Measurements from ENCODE around the gene GNB3.

Gene GNB3

DNA sequence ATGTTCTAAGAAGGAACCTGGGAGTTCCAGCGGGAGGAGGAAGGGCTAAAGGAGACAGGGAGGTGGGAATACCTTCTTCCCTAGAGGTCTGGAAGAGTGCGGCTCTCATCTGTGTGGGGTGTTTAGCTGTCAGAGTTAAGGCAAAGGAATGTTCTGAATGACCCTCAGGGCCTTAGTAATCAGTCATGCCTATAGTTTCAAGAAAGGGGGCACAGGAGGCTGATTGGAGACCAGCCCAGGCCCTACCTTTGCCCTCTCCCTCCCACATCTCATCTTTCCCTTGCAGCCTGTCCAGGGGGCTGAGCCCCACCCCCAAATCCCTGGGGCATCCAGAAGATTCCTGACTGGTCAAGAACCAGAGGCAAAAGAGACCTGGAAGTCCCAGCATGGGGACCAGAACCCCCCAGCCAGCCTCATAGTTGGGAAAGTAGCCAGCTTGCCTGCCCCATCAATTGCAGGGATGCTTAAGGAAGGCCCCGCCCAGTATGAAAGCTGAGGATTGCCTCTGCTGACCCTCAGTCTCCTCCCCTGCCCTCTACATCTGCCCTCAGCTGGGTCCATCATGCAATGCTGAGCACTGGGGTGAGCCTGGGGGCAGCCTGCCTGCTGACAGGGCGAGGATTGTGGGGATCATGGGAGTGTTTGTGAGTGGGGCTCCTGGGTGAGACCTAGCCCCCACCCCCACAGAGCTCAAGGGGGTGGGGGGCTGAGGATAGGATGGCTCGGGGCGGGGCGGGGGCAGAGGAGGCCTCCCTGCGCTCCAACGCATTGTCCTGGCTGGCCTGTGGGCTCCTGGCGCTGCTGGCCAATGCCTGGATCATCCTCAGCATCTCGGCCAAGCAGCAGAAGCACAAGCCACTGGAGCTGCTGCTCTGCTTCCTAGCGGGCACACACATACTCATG, 17.3 kb upstream of the GNB3 start:
- DNase-seq (ENCODE audit: low read depth in 2 of 2): no peak

DNA sequence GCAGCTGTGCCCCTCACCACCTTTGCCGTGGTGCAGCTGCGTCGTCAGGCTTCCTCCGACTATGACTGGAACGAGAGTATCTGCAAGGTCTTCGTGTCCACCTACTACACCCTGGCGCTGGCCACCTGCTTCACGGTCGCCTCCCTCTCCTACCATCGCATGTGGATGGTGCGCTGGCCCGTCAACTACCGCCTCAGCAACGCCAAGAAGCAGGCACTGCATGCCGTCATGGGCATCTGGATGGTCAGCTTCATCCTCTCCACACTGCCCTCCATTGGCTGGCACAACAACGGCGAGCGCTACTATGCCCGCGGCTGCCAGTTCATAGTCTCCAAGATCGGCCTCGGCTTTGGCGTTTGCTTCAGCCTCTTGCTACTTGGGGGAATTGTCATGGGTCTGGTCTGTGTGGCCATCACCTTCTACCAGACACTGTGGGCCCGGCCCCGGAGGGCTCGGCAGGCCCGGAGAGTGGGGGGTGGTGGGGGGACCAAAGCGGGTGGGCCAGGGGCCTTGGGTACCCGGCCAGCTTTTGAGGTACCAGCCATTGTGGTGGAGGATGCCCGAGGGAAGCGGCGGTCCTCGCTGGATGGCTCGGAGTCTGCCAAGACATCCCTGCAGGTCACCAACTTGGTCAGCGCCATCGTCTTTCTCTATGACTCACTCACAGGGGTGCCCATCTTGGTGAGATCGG, 16.5 kb upstream of the GNB3 start:
- DNase-seq (ENCODE audit: low read depth in 2 of 2): no peak

DNA sequence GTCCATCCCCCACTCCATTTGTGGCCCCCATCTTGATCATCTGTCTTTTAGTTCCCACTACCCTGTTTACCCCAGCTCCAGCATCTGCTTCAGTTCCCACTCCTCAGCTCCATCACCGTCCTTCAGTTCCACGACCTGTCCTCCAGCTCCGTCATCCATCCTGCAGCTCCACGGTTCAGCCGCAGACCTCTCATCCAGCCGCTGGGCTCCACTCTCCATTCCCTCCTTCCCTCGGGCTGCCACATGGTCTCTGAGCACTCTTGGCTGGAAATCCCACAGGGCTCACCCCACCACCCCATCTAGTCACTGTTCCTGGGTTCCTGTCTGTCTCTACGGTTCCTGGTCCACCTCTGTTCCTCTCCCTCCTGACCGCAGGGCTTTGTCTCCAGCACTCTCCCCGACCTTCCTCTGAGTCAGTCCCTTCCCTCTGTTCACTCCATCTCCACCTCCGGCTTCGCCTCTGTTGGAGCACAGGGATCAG, 15.8 kb upstream of the GNB3 start:
- no peak for DNase-seq (ENCODE audit: low read depth in 2 of 2)

DNA sequence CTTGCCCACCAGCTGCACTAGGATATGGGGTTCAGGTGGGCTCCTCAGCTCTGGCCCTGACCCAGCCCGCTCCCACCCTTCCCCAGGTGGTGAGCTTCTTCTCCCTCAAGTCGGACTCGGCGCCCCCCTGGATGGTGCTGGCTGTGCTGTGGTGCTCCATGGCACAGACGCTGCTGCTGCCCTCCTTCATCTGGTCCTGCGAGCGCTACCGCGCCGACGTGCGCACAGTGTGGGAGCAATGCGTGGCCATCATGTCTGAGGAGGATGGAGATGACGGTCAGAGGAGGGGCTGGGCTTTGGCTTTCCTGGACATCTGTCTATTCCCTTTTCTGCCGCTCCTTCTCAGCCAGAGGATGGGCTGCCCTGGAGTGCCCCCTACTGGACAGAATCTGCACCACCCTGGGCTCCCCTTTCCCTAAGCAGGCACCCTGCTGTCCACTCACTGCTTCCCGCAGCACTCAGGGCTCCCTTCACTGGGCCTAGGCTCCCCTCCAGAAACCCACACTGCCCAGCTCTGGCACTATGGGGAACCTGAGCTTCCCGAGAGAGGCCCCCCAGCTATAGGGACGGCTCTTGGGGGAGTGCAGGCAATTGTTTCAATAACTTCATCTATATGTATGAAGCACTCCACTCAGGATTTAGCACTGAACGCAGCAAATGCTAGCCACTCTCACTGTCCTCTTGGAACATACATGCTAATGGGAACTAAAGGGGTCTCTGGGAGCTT, 15.2 kb upstream of the GNB3 start:
- peak; percentile 62 to 80 for DNase-seq (ENCODE audit: low read depth in 2 of 2)

DNA sequence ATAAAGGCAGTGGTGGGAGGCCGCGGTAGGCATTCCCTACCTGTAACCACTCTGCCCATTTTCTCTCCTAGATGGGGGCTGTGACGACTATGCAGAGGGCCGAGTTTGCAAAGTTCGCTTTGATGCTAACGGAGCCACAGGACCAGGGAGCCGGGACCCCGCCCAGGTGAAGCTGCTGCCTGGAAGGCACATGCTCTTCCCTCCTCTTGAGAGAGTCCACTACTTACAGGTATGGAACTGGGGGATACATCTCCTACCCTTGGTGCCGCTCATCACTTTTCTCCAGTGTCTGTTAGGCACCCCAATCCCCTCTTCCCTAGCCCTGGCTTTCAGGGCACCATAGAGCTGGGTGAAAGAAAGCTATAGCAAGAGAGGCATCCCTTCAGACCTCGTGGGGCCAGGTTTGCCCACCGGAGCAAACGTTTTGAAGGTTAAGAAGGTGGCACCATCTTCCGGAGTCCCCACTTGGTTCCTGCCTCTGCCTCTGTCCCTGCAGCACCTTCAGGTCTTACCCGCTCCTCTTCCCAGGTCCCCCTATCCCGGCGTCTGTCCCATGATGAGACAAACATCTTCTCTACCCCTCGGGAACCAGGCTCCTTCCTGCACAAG, 14.5 kb upstream of the GNB3 start:
- no peak for DNase-seq (ENCODE audit: low read depth in 2 of 2)

DNA sequence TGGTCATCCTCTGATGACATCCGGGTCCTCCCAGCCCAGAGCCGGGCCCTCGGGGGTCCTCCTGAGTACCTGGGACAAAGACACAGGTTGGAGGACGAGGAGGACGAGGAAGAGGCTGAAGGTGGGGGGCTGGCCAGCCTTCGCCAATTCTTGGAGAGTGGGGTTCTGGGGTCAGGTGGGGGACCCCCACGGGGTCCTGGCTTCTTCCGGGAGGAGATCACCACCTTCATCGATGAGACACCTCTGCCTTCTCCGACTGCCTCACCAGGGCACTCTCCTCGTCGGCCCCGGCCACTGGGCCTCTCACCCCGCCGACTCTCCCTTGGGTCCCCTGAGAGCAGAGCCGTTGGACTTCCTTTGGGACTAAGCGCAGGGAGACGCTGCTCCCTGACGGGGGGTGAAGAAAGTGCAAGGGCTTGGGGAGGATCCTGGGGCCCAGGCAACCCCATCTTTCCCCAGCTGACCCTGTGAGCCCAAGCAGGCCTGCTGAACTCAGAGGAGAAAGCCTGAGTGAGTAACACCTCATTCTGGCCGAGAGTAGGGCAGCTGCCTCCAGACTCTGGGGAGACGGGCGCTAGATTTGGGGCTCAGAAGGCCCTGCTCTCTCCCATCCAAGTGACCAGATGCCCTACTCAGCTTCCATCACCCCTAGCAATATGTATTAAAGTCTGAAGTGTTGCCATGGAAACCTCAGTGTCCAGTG, 13.8 kb upstream of the GNB3 start:
- DNase-seq (ENCODE audit: low read depth in 2 of 2): no peak

DNA sequence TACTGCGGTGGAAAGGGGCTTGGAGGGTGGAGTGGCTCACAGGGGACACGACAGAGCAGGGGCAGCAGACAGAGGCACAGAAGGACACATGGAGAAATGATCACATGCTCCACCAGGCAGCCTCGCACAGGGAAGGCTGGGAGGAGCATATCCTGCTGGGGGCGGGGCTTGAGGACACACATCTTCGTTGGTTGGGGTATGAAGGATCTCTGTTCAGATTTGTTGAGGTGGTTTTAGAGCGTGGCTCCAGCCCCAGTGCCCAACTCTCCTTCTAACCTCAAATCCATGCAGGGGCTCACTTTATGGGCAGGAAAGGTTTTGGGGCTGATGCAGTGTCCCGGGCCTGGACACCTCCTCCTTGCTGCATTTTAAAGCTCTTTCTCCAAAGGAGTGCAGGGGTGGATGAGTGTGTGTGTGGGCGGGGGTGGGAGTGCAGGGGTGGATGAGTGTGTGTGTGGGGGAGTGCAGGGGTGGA, 13.3 kb upstream of the GNB3 start:
- DNase-seq (ENCODE audit: low read depth in 2 of 2): peak; percentile 33 to 57

DNA sequence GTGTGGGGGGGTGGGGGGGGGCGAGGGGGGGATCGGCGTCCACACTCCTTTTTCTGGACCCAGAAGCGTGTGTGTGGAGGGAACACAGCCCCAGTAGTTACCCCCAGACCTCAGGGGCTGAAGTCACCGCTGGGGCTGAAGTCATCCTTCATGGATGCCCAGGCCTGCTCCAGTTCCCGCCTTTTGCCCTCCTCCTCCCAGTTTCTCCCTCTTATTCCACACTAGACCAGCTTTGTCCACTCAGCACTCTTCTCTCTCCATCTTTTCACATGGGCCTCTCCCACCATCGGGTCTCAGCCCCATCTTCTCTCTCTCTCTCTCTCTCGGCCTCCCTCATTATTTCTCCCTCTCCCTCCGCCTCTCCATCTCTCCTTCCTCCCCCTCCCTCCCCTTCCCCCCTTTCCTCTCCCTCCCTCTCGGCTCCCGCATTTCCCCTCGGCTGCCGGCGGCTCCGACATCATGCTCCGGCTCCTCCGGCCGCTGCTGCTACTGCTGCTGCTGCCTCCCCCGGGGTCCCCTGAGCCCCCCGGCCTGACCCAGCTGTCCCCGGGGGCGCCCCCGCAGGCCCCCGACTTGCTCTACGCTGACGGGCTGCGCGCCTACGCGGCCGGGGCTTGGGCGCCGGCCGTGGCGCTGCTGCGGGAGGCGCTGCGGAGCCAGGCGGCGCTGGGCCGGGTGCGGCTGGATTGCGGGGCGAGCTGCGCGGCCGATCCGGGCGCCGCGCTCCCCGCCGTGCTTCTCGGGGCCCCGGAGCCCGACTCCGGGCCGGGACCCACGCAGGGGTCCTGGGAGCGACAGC, 12.5 kb upstream of the GNB3 start, which contains the start of gene P3H3:
TSS of gene P3H3 (plus strand) at position 426 of the 799 bp plus-strand sequence. CDS start at position 460, 34 bp downstream.
- no peak for DNase-seq (ENCODE audit: low read depth in 2 of 2)

DNA sequence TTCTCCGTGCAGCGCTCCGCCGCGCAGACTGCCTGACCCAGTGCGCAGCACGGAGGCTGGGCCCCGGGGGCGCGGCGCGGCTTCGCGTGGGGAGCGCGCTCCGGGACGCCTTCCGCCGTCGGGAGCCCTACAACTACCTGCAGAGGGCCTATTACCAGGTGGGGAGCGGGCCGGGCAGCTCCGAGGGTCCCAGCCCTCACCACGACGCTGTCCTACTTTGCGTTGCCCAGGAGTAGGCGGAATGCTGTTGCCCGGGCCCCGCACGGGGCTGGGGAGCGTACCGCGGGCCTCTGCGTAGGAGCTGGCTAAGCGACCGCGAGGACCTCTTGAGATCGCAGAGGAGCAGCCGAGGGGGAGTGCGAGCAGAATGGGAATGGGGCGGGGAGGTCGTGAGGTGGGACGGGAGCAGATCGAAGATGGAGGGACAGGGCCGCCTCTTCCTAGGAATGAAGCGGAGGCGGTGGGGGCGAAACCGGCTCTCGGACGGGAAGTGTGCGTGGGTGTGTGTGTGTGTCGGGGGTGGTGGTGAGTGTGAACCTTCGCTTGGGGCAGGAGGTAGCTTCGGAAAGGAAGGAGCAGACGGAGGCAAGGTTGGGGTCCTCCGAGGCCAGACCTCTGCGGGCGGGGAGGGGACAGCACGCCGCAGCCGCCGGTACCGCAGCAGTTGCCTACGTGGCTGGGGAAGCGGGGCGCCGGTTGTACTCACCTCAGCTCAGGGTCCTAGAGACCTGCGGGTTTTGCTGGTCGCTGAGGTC, 11.8 kb upstream of the GNB3 start:
- no peak for DNase-seq (ENCODE audit: low read depth in 2 of 2)

DNA sequence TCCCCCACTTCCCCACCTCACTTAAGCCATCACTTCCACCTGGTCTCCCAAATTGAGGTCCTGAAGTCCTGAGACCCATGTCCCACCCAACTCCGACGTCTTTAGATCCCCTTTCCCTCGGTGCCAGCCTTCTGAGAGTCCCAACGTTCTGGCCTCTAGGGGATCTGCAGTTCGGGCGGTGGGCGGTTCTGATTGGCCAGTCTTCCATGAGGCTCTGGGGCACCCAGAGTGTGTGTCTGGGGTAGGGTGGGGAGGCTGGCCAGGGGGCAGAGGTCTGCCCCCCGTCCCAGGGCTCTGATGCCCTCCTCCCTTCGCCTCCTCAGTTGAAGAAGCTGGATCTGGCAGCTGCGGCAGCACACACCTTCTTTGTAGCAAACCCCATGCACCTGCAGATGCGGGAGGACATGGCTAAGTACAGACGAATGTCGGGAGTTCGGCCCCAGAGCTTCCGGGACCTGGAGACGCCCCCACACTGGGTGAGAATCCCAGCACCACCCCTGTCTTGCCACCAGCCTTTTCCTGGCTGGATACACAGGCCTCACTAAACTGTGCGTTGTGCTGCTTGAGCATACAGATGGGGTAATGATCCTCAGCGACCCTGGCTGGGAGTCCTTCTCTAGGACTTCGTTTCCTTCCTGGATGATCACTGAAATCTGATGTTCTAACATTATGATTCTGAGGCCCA, 11.0 kb upstream of the GNB3 start:
- no peak for DNase-seq (ENCODE audit: low read depth in 2 of 2)

DNA sequence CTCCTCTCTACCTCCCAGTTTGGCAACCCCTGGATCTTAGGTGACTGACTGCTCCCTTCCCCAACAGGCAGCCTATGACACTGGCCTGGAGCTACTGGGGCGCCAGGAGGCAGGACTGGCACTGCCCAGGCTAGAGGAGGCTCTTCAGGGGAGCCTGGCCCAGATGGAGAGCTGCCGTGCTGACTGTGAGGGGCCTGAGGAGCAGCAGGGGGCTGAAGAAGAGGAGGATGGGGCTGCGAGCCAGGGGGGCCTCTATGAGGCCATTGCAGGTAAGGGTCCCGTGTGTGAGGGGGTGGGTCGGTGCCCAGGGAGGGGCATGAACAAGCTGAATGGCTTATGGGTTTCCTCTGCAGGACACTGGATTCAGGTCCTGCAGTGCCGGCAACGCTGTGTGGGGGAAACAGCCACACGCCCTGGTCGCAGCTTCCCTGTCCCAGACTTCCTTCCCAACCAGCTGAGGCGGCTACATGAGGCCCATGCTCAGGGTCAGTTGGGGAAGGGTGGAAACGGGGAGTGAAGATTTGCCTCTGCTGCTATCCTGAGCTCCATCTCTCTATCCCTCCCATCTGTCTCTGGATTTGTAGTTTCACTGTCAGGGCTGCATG, 10.3 kb upstream of the GNB3 start:
- DNase-seq (ENCODE audit: low read depth in 2 of 2): no peak

DNA sequence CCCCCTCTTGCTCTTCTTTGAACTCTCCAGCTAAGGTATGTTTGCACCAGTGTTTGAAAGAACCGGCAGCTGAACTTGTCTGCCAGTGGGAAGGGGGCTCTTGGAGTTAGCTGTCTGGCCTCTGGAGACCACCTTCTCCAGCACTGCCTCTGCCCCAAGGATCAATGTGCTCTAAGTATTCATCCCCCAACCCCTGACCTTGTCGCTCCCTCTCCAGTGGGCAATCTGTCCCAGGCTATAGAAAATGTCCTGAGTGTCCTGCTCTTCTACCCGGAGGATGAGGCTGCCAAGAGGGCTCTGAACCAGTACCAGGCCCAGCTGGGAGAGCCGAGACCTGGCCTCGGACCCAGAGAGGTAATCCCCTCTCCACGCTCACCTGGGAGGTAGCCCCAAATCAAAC, 9.7 kb upstream of the GNB3 start:
- DNase-seq (ENCODE audit: low read depth in 2 of 2): no peak

DNA sequence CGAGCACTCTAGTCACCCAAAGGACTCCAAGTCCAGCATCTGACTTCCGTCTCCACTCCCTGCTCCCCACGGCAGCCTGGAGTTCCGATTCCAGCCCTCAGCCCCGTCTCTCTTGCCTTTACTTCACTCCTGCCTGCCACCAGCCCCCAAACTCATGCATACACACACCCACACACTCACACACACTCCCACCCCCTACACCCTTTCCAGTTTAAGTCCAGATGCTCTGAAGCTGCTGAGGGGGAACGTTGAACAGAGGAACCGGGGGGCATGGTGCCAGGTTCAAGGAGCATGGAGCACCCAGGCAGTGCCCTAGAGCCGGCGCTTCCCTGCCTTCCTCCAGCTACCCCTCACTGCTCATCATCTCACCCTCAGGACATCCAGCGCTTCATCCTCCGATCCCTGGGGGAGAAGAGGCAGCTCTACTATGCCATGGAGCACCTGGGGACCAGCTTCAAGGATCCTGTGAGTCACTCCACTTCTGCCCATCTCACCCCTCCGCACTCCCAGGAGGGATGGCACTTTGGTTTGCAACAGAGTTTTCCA, 9.2 kb upstream of the GNB3 start:
- no peak for DNase-seq (ENCODE audit: low read depth in 2 of 2)

DNA sequence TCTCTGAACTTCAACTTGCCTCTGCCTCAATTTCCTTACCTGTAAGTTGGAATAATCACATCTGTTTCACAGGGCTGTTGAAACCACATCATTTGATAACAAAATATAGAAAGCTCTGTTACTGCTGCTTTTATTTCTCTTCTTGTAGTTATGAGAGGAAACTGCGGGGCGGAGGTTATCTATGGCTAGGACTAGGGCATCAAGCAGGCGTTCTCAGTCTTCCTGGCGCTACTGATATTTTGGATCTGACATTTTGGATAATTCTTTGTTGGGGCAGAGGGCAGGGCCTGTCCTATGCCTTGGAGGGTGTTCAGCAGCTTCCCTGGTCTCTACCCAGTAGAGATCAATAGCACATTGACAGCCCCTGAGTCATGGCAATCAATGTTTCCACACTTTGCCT, 8.6 kb upstream of the GNB3 start:
- DNase-seq (ENCODE audit: low read depth in 2 of 2): no peak

DNA sequence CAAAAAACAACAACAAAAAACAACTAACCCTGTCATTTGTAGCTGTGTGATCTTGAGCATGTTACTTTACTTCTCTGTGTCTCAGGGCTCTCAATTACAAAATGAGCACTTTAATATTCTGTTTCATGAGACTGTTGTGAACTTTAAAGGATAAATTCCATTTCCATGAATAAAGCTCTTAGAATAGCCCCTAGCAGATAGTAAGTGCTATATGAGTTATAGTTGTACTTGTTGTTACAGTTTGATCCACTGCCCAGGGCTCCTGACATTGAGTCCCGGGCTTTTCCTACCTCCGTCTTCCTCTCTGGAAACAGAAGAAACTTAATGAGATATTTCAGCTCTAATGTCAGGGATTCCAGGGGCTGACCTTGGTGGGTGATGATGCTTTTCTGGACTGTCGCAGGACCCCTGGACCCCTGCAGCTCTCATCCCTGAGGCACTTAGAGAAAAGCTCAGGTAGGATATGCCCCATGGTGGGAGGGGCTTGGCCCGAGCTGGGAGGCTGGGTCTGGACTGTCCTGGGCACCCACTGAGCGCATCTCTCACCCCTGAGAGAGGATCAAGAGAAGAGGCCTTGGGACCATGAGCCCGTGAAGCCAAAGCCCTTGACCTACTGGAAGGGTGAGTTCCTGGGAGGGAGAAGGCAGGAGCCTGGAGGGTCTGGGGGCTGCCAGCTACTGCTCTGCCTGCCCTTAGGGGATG, 7.4 kb upstream of the GNB3 start:
- no peak for DNase-seq (ENCODE audit: low read depth in 2 of 2)

DNA sequence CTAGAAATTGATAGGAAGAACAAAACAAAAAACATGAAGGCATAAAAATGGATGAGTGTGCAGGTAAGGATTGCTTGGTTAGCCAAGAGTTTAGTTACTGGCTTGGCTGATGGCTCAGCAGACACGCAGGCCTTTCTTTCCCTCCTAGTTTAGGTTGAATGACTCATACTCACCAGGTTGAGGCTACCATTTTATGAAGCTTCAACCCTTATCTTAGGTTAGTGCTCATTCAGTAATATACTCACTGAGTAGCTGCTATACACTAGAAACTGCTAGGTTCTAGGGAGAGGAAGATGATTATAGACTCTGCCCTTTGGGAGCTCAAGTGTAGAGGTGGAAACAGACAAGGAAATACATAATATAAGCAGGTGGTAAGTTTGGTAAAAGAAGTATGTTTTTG, 6.5 kb upstream of the GNB3 start:
- no peak for DNase-seq (ENCODE audit: low read depth in 2 of 2)

DNA sequence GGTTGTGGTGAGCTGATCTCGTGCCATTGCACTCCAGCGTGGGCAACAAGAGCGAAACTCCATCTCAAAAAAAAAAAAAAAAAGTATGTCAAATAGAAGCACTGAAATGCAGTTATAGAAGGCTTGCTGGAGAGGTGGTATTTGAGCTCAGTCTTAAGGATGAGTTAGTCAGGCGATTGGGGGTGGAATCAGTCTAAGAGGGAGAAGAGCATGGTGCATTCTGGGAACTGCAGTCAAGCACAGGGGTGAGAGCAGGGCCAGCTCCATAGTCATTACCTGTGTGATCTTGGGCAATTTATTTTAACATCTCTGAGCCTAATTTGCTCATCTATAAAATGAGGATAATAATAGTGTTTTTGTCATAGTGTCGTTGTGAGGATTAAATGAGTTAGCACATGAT, 5.9 kb upstream of the GNB3 start:
- no peak for DNase-seq (ENCODE audit: low read depth in 2 of 2)

DNA sequence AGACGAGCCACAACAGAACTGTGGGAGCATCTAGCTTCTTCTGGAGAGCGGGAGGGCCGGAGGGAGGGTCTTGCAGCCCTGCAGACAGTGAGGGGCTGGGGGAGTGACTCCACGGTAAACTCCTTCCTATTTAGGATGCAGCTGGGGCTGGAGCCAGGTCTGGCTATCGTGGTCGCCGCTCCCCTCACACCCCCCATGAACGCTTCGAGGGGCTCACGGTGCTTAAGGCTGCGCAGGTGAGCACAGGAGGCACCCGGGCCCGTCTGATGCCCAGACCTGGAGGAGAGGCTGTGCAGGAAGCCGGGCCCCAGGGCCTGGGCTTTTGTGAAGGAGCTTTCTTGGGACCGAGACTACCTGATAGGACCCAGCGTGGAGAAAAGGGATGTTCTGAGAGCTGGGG, 3.9 kb upstream of the GNB3 start:
- DNase-seq (ENCODE audit: low read depth in 2 of 2): no peak

Measured in stimulated activated CD4-positive, alpha-beta T cell treated with anti-CD3 and anti-CD28 coated beads, Interleukin-15, amount 100 ng/mL, for 48 hours (primary cell).